Endothelial cell (in vitro differentiated cells): Measurements from ENCODE around the gene SMIM8. TPM values are rescaled to one million over a fixed set of nuclear protein-coding genes. Genes with fewer than 3 reads are reported as not detected.

Experiments
- DNase-seq: peaks from one replicate; pipeline ENCODE4 v3.0.0; 2021; ENCODE audit warnings: low spot score
- H3K27ac Mint-ChIP-seq: one replicate; pipeline ENCODE4 v1.8.0; 2021; ENCODE audit warnings: mixed read lengths, inconsistent platforms; ENCODE audit not compliant: unreplicated experiment
- H3K27me3 Mint-ChIP-seq: one replicate; pipeline ENCODE4 v1.8.0; 2021; ENCODE audit warnings: mild to moderate bottlenecking, moderate library complexity, mixed read lengths, inconsistent platforms; ENCODE audit not compliant: unreplicated experiment
- H3K36me3 Mint-ChIP-seq: one replicate; pipeline ENCODE4 v1.8.0; 2021; ENCODE audit warnings: mild to moderate bottlenecking, low read depth, mixed read lengths, inconsistent platforms; ENCODE audit not compliant: unreplicated experiment
- H3K4me1 Mint-ChIP-seq: one replicate; pipeline ENCODE4 v1.8.0; 2021; ENCODE audit warnings: mild to moderate bottlenecking, mixed read lengths, inconsistent platforms; ENCODE audit not compliant: unreplicated experiment
- H3K4me3 Mint-ChIP-seq: one replicate; pipeline ENCODE4 v1.8.0; 2021; ENCODE audit warnings: mild to moderate bottlenecking, mixed read lengths, inconsistent platforms; ENCODE audit not compliant: unreplicated experiment
- H3K9me3 Mint-ChIP-seq: one replicate; pipeline ENCODE4 v1.8.0; 2021; ENCODE audit warnings: mixed read lengths, inconsistent platforms; ENCODE audit not compliant: unreplicated experiment
- CTCF ChIP-seq: fragments of 200-600 bp; sonication (generic); IDR thresholded peaks from one replicate; pipeline ENCODE4 v1.5.0; 2021; ENCODE audit warnings: antibody characterized with exemption; ENCODE audit not compliant: unreplicated experiment
- total RNA-seq: library from RNA; stranded (reverse); fragmentation: NEBNext Ultra II Directional; extraction: Animal tissue kit (Norgen Biotek cat#: 25700); gene quantifications from one replicate; pipeline ENCODE4 v1.2.1, GENCODE V29; 2021; ENCODE audit not compliant: unreplicated experiment

Gene SMIM8
- total RNA-seq, 1 donor from 2014 or later: 11.6 TPM

GRCh38 chr6:87279196-87279595 lies 43.2 kb upstream of the SMIM8 start:
- no peak overlapping the region for H3K27ac Mint-ChIP-seq
- no peaks in the 10 kb centered on the region for H3K27me3 Mint-ChIP-seq
- H3K4me3 Mint-ChIP-seq: no peak overlapping the region
- no peaks in the 10 kb centered on the region for H3K36me3 Mint-ChIP-seq
- DNase-seq: no peak
- no peaks in the 10 kb centered on the region for H3K4me1 Mint-ChIP-seq
- no peaks in the 10 kb centered on the region for H3K9me3 Mint-ChIP-seq
- no peak for TF ChIP-seq CTCF

DNA sequence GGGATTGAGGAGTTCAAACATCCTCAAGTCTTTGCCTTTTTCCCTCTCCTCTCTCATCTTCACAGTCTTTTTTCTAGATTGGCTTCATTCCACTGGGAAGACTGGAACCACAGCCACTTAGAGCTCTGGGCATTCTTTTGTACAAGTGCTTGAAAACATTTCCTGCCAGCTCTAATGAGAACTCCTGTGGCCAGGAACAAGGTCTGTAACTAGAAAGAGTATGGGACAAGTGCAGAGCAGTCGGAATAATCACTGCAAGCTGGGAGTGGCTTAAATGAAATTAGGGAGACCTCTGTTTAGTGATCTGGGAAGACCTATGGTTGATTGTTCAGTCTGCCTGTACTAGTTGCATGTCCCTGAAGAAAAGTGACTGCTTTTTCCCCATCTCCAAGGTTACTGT lies 41.0 kb upstream of the SMIM8 start:
- Mint-ChIP-seq H3K27me3 (peaks cover 1% of the 10 kb centered on the region), H3K9me3 (no peaks in the 10 kb centered on the region), H3K27ac (no peak overlapping the region), H3K4me1 (no peaks in the 10 kb centered on the region), H3K36me3 (no peaks in the 10 kb centered on the region), H3K4me3 (no peak overlapping the region)
- no peak for TF ChIP-seq CTCF
- no peak for DNase-seq

GRCh38 chr6:87282743-87283142 lies 39.6 kb upstream of the SMIM8 start:
- H3K4me3 Mint-ChIP-seq: no peak overlapping the region
- H3K9me3 Mint-ChIP-seq: no peaks in the 10 kb centered on the region
- no peak overlapping the region for H3K27ac Mint-ChIP-seq
- no peak for DNase-seq
- H3K4me1 Mint-ChIP-seq: no peaks in the 10 kb centered on the region
- TF ChIP-seq CTCF: no peak
- no peaks in the 10 kb centered on the region for H3K36me3 Mint-ChIP-seq
- H3K27me3 Mint-ChIP-seq: peaks cover 1% of the 10 kb centered on the region

DNA sequence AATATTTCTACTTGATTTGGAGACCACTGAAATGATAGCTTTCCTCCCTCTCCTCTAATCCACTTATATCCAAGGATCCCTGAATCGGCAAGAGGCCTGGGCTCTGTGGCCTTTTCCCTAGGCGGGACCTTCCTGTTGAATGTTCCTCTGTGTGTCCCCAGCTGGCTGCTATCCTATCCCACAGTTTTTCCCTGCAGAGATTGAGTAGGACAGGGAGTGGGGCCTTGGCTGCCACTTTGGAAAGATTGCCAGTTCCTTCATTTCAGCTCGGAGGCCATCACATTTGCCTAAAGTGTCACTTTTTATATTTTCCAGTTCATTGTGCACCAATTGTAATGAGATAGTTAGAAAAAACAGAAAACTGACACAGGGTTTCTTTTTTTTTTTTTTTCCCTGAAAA lies 38.9 kb upstream of the SMIM8 start:
- no peaks in the 10 kb centered on the region for H3K9me3 Mint-ChIP-seq
- DNase-seq: no peak
- H3K4me3 Mint-ChIP-seq: no peak overlapping the region
- TF ChIP-seq CTCF: no peak
- no peaks in the 10 kb centered on the region for H3K36me3 Mint-ChIP-seq
- peaks cover 1% of the 10 kb centered on the region for H3K27me3 Mint-ChIP-seq
- H3K27ac Mint-ChIP-seq: no peak overlapping the region
- no peaks in the 10 kb centered on the region for H3K4me1 Mint-ChIP-seq

GRCh38 chr6:87287251-87287650 lies 35.1 kb upstream of the SMIM8 start:
- peaks cover 1% of the 10 kb centered on the region for H3K27me3 Mint-ChIP-seq
- H3K4me3 Mint-ChIP-seq: no peak overlapping the region
- no peaks in the 10 kb centered on the region for H3K4me1 Mint-ChIP-seq
- H3K36me3 Mint-ChIP-seq: no peaks in the 10 kb centered on the region
- no peak for DNase-seq
- no peak overlapping the region for H3K27ac Mint-ChIP-seq
- H3K9me3 Mint-ChIP-seq: no peaks in the 10 kb centered on the region
- no peak for TF ChIP-seq CTCF
